Raji (cell line): ENCODE data around the gene CBLB.

Experiments used
- POLR2A ChIP-seq: IDR thresholded peaks from 2 replicates; pipeline ENCODE4 v1.6.1; 2011; ENCODE audit warnings: low read depth, low read length, control low read depth; ENCODE audit not compliant: insufficient read depth

Gene CBLB

DNA sequence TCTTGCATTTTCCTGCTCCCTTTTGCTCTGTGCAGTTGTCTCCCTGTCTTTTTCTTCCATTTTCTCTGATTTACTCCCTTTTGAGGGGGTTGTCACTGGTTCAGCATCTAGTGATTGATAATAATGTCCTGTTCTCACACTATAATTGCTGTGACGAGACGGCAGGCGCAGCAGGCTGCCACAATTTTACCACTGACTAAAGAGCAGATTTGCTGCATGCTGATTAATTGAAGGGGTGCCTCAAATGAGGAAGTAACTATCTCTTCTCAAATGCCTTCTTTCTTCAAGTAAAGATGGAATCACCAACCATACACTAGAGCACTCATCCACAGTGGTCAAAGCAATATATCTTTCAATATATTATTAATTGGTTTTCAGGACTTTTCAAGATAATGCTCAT is 219.3 kb downstream of the CBLB start:
- TF ChIP-seq POLR2A = no peak

DNA sequence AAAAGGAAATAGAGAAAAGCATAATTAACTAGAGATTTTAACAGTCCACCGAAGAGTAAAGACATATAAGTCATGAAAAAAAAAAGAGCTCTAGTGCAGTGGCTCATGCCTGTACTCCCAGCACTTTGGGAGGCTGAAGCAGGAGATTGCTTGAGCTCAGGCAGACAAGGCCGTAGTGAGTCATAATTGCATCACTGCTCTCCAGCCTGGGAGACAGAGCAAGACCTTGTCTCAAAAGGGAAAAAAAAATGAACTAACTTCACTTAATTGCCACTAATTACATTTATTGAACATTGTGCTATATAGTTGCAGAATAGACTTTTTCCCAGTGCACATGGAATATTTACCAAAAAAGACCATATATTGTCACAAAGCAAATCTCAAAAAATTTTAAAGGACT is 221.8 kb downstream of the CBLB start:
- no peak for TF ChIP-seq POLR2A

DNA sequence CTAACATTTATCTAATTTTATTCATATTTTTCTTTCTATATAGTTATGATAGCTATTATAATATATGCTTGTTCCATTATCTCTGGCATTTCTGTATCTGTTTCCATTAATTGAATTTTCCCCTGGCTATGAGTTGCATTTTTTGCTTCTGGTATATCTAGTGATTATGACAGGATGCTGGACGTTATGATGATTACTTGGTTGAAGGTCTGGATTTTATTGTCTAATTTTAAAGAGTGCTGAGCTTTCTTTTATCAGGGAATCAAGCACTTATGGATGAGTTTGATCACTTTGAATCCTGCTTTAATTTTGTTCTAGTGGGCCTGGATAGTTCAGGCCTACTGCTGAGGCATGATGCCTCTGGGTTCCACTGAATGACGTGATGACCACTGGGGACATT is 229.7 kb downstream of the CBLB start:
- no peak for TF ChIP-seq POLR2A

DNA sequence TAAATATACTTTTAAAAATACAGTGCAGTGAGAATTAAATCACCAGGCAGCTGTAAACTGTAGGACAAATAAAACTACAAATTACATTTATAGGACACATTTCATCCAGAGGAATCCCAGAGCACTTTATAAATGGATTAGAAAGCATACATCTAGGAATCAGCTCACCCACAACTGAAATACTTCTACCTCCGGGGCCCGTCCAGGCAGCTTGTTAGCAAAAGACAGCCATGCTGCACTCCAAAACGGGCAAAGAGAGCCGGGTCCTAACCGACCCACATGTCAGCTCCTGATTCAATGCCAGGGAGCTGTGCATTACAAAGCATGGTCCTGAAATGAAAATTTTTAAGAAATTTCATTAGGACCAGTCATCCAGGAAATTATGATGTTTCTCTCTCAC is 234.1 kb downstream of the CBLB start:
- no peak for TF ChIP-seq POLR2A

DNA sequence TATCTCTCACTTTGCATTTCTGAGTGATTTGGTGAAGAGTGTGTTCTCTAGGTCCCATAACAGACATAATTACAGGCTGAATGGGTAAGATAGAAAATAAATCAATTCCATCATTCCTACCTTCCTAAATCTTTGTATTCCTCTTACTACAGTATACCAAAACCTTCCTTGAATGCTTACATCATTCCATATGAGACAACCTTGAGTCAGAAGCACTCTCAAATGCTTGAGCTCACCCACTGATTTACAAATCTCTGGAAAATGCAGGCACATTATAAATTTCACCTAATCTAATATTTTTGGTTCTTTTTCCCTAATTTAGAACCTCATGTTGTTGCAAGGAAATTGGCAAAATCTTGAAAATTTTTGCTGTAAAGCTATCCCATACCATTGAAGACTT is 239.1 kb downstream of the CBLB start:
- no peak for TF ChIP-seq POLR2A

DNA sequence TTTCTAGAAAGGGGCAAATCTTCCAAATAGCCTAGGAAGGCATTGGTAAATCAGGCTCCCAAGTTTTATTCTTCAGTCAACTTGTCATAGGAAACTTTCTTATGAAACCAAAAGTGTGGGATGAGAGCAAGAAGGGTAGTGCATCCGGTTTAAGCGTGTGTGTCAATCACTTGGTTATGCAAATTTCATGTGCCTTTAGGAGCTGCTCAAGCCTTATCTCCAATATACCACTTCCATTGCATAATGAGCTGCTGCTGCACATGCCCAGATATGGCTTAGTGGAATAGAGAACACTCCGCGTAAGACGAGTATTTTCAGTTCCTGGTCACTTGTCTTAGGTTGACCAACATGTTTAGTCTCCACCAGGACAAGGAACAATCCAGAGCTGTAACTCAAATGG is 242.1 kb downstream of the CBLB start:
- TF ChIP-seq POLR2A = no peak

DNA sequence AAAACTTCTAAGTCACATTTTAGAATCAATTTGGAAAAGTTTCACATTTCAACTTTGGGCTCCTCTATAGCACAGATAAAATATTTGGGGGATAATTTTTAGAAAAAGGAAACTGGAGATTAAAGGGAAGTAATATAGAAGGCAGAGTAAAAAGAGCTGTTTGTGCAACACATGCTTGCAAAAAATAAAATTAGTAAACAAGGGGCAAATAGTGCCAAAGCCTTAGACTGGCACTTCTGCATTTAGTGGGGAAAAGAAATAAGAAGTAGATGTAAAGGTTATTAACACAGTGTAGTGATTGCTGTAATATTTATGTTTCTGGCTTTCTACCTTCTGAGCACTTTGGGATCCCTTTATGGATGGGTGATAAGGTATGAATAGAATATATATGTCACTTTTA is 246.6 kb downstream of the CBLB start:
- no peak for TF ChIP-seq POLR2A

DNA sequence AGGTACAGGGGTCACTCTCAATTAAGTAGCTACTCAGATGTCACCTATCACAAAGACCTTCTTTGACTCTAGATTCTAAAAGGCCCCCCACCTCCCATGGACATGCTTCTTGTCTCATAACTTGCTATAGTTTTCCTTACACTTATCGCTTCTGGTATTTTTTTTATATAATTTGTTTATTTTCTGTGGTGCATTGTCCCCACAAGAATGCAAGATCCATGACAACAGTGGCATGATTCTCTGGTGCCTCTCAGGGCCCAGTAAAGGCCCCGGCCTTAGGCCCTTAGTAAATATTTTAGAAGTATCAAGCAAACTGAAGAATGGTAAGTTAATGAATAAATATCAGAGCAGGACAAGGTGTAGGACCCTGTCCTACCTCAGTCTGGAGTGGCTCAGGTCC is 248.6 kb downstream of the CBLB start:
- TF ChIP-seq POLR2A = no peak

DNA sequence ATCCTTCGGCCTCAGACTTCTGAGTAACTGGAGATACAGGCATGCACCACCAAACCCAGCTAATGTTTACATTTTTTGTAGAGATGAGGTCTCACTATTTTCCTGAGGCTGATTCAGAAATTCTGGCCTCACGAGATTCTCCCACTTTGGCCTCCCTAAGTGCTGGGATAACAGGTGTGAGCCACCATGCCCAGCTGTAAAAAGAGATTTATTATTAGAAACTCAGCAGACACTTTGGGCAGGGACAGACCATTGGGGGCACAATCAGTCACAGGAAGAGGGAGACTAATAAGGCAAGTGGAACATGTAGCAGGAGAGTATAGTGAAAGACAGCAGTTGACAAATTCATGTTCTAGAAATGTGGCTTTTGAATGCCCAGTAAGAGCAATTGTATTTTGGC is 249.2 kb downstream of the CBLB start:
- no peak for TF ChIP-seq POLR2A

DNA sequence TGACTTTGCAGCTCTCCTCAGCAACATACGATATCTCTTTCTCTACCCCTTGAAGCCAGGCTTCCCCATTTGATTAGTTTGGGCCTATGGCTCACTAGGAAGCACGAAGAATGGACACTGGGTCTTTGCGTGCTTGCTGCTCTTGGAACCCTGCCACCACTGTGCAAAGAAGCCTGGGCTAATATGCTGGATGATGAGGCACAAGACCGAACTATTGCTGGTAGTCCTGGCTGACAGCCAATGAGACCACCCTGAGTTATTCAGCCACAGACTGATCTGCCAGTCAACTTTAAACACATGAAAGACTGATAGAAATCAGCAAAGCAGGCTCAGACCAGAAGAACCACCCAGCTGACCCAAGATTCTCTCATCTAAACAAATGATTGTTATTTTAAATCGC is 250.3 kb downstream of the CBLB start:
- no peak for TF ChIP-seq POLR2A

DNA sequence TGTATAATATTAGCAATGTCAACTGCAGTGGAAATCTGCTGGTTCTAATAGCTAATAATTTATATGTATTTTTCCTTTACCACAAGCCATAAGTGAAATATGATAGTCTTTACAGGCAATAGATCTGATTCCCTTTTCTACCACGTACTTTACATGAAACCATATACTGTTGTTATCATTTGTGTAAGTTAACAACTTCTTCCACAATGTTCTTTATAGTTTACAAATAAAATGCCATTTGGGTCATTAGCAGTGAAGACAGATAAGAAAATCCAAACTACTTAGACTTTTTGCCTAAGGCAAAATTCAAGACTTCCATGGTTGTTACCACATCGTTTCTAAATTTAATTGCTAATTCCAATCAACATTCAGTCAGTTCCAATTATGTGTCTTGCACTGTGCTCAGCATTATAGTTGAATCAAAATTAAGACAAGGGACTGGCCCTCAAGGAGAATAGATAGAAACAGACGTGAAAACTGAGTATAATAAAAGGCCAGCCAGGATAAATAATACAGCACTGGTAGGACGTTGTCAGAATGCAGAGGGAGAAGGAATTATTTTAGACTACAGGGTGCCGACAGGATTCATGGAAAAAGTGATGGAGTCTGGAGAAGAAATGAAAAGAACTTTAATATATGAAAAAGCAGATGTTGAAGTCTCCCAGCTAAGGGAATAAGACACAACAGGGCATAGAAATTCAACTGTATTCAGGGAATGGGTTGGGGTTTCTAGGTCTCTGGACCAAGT is 252.3 kb downstream of the CBLB start:
- TF ChIP-seq POLR2A = no peak

DNA sequence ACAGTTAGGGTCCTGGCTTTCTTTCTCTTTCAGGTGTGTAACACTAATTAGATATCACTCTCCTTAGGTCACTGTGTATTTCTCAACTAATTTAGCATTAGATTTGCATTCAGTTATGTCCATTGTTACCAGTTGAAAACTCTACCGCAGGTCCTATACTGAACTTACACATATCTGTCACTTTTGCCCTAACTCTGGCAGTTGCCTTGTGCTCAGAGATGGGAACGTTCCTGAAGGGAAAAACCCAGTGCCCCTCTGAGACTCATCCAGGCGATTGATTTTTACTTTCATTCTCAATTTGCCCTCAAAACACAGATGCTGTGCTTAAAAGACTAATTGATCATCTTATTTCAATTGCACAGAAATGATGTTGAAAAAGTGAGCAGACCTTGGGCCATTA is 253.0 kb downstream of the CBLB start:
- no peak for TF ChIP-seq POLR2A

DNA sequence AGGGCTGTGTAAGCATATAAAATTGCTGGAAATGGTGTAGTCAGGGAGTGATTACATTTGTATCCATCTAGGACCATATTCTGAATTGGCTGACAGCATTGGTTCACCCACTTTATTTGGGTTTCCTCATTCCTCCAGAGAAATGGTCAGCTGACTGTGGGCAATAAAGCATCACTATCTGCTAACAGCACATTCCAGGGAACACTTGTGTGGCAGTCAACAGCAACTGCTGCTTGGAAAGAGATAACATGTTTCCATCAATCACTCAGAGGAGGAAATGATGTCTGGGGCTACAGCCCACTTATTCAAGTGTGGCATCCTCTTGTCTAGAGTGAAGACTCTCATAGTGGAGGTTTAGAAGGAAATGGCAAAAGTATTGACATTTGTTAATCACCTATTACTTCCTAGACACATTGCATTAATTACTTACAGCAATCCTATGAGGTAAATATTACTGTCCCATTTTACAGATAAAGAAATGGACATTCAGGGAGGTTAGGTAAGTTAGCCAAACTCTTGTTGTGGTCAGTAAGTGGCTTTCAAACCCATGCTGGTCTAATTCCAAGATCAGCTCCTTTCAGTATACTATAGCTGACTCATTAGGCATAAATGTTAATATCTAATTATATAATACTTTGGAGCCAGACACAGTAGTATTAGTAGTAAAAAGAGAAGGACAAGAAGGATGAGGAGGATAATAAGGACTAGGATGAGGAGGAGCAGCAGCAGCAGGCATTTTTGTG is 254.4 kb downstream of the CBLB start:
- TF ChIP-seq POLR2A = no peak

DNA sequence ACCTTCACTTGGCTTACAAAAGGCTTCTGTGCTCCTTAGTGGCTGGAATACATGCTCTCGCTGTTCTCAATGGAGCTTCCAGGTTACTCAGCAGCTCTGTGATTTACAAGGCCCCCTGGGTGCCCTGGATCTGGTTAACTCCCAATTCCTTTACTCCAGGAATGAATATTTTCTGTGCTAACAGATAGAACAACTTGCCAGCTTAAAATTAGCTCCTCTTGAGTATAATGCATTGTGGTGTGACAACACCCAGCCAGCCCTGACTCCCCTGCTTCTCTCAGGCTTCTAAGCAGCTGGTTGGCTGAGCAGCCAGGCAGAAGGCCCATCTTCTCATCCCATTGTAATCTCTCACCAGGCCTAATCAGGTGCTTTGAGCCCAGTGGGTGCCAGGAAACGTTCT is 255.7 kb downstream of the CBLB start:
- no peak for TF ChIP-seq POLR2A

DNA sequence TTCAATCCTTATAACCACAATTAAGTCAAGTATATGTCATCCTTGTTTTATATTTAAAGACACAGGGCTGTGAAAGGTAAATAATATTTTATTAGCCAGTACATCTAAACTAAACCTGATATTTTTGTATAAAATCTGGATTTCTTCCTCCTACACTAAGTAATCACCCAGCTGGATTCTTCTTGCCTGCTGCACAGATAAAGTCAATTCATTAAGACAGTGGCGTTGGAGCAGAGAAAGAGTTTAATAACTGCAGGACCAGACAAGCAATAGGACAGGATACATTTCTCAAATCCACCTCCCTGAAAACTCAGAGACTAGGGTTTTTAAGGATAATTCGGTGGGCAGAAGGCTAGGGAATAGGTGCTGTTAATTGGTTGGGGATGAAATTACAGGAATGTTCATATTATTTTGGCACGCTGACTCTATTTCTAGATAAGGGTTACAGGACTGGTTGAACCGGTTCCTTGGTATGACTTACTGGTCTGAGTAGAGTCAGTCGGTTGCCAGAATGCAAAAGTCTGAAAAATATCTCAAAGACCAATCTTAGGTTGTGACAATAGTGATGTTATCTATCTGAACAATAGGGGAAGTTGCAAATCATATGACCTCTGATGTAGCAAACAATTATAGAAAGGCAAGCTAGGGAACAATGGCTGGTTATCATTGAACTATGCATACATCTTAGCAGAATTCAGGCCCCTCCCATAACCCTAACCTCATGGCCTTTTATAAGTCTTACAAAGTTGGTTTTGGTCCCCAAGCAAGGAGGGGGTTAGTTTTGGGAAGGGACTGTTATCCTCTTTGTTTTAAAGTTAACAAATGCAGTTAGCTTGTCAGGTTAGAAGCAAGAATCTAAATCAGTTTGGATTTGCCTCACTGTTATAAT is 257.3 kb downstream of the CBLB start:
- no peak for TF ChIP-seq POLR2A

DNA sequence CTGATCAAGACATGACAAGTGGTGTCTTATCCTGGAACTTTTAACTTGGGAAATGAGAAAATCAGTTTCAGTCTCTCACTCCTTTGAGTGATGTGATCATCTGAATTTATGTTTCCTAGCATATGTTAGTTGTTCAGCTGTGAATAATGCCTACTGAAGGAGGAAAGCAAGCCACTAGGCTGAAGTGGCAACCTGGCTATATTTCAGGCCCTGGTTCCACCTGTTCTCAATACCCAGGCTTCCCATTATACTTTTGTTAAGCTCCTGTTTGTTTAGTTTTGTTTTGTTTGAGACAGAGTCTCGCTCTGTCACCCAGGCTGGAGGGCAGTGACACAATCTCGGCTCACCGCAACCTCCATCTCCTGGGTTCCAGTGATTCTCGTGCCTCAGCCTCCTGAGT is 258.3 kb downstream of the CBLB start:
- no peak for TF ChIP-seq POLR2A
